Activated CD4-positive, alpha-beta memory T cell treated with anti-CD3 and anti-CD28 coated beads for 36 hours (primary cell): ENCODE data around the gene HTRA3. TPM values are rescaled to one million over a fixed set of nuclear protein-coding genes. Genes with fewer than 3 reads are reported as not detected.

Source experiments
- CTCF ChIA-PET: fragments of 350-600 bp; sonication (Branson Sonifier 250); formaldehyde crosslinking; loops from one replicate; lab custom pipeline; 2021; ENCODE audit warnings: antibody characterized with exemption, inconsistent platforms; lab: Charles Lee
- POLR2A ChIA-PET: fragments of 350-600 bp; sonication (Branson Sonifier 250); formaldehyde crosslinking; loops from one replicate; lab custom pipeline; 2021; ENCODE audit warnings: antibody characterized with exemption; lab: Charles Lee
- DNase-seq: peaks from one replicate; pipeline ENCODE4 v3.0.0-alpha.2; 2020
- H3K27ac Mint-ChIP-seq: one replicate; pipeline ENCODE4 v1.8.0; 2021; ENCODE audit warnings: mixed read lengths
- H3K27me3 Mint-ChIP-seq: one replicate; pipeline ENCODE4 v1.8.0; 2021; ENCODE audit warnings: mixed read lengths
- H3K36me3 Mint-ChIP-seq: one replicate; pipeline ENCODE4 v1.8.0; 2021; ENCODE audit warnings: mixed read lengths
- H3K4me1 Mint-ChIP-seq: one replicate; pipeline ENCODE4 v1.8.0; 2021; ENCODE audit warnings: low read depth, mixed read lengths
- H3K4me3 Mint-ChIP-seq: one replicate; pipeline ENCODE4 v1.8.0; 2021; ENCODE audit warnings: mild to moderate bottlenecking, mixed read lengths
- H3K9me3 Mint-ChIP-seq: one replicate; pipeline ENCODE4 v1.8.0; 2021; ENCODE audit warnings: mixed read lengths
- intact Hi-C: fragments of 100-400 bp; cut with micrococcal nuclease; formaldehyde crosslinking; loops from one replicate; pipeline ENCODE4 v1.15.1; 2023
- total RNA-seq, 2 experiments: library from RNA; stranded (reverse); gene quantifications; one replicate each; pipeline ENCODE4 v1.2.3, GENCODE V29; 2021

HTRA3 gene
- total RNA-seq, 2 experiments from 2014 or later, result not detected

DNA sequence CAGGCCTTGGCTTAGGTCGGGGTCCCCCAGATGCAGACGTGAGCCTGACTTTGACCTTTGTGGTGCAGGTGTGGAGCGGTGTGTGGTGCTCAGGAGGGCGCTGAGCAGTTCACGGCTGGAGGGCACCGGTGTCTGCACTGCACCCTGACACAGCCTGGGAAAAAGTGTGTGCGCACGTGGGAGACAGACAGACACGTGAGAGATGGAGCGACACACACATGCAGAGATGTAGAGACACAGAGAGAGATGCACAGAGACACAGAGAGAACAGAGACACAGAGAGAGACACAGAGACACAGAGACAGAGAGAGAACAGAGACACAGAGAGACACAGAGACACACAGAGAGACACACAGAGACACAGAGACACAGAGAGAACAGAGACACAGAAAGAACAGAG lies 6.2 kb upstream of the HTRA3 start:
- H3K4me3 Mint-ChIP-seq, result no peak overlapping the region
- peaks cover 7% of the 10 kb centered on the region for H3K27me3 Mint-ChIP-seq
- no peaks in the 10 kb centered on the region for H3K36me3 Mint-ChIP-seq
- ChIA-PET CTCF (no interaction called here), POLR2A (no interaction called here)
- H3K9me3 Mint-ChIP-seq, result no peaks in the 10 kb centered on the region
- H3K4me1 Mint-ChIP-seq, result no peaks in the 10 kb centered on the region
- no peak for DNase-seq
- intact Hi-C loops, result no loop called here
- no peak overlapping the region for H3K27ac Mint-ChIP-seq

DNA sequence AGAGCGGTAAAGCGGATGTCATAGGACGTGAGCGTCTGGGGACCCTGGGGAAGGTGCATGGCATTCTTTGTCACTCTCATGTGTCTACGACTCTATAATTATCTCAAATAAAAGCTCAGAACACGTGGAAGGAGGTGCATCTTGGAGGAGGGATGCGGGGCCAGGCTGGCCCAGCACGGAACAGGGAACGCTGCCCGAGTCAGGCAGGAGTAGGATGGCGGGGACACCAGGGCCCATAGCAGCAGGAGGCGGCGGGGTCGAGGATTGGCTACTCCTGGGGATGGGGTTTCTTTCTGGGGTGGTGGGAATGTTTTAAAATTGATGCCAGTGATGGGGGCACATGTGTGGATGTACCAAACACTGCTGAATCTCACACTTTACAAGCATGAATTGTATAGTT lies 5.4 kb upstream of the HTRA3 start:
- Mint-ChIP-seq H3K27ac (no peak overlapping the region), H3K36me3 (no peaks in the 10 kb centered on the region), H3K9me3 (no peaks in the 10 kb centered on the region), H3K4me3 (no peak overlapping the region), H3K27me3 (peaks cover 15% of the 10 kb centered on the region), H3K4me1 (no peaks in the 10 kb centered on the region)
- intact Hi-C loops, result no loop called here
- ChIA-PET POLR2A (no interaction called here), CTCF (no interaction called here)
- DNase-seq, result no peak

DNA sequence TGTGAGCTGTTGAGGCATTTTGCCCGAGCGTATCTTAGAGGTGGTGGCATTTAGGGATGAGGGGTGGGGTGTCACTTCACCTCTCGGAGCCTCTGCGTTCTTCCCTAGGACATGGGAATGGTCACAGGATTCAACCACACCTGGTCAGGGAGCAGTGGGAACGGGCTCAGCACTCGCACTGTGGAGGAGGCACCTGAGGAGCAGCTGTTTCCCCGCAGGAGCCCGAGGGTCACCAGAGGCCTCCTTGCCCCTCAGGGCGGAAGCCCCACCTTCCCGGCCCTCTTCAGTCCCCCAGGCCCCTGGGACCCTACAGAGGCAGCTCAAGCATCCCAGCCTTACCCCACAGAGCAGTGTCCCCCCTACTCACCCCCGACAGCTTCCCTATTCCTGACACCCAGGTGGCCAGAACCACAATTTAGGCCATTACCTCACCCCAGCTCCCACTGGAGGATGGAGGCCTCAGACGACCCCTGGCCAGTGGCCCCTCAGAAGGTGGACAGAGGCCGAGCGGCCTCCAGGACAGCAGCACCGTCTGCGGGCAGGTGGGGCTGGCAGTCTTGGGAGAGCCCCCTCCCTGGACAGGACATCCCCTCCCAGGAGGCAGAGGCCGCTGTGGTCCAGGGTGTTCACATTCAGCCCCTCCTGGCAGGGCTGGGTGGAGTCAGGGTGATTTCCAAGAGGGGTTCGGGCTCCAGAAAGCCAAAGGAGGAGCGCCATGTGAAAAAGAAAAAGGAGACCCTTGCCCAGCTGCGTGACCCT lies 4.2 kb upstream of the HTRA3 start:
- no peak overlapping the region for H3K4me3 Mint-ChIP-seq

DNA sequence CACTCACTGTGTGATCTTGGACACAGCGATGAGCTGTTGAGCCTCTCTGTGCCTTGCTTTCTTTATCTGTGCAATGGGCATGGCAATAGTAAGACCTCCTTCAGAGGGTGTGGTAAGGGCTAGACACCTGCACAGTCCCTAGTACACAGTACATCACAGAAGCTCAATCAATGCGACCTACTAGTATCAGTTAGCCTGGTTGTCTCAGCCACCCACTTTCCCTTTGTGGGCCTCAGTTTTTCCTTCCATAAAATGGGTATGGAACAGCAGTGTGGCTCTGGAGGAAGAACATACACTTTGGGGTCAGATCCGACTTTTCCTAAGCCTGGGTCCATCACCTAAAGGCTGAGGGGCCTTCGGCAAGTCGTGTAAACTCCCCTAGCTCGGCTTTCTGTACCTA lies 3.5 kb upstream of the HTRA3 start:
- Mint-ChIP-seq H3K36me3 (no peaks in the 10 kb centered on the region), H3K4me1 (no peaks in the 10 kb centered on the region), H3K27ac (no peak overlapping the region), H3K27me3 (peaks cover 23% of the 10 kb centered on the region), H3K9me3 (no peaks in the 10 kb centered on the region), H3K4me3 (no peak overlapping the region)
- intact Hi-C loops, result no loop called here
- no peak for DNase-seq
- CTCF ChIA-PET, result interaction anchor here (1.0 to 2.7 kb wide), 4 partner anchors 23 to 152 kb away, joined by 3 to 8 read pairs (median 4); no protein-coding TSS in a partner anchor
- POLR2A ChIA-PET, result no interaction called here

More for the DNA sequence above, 4.2 kb upstream of the HTRA3 start:
- no peaks in the 10 kb centered on the region for H3K9me3 Mint-ChIP-seq
- no peaks in the 10 kb centered on the region for H3K4me1 Mint-ChIP-seq
- H3K27ac Mint-ChIP-seq, result no peak overlapping the region
- peaks cover 16% of the 10 kb centered on the region for H3K27me3 Mint-ChIP-seq
- DNase-seq, result no peak
- H3K36me3 Mint-ChIP-seq, result no peaks in the 10 kb centered on the region
- CTCF ChIA-PET, result interaction anchor here (2.7 kb wide), 1 partner anchor 138 kb away, joined by 8 read pairs; no protein-coding TSS in a partner anchor
- POLR2A ChIA-PET, result no interaction called here
- intact Hi-C loops, result no loop called here

DNA sequence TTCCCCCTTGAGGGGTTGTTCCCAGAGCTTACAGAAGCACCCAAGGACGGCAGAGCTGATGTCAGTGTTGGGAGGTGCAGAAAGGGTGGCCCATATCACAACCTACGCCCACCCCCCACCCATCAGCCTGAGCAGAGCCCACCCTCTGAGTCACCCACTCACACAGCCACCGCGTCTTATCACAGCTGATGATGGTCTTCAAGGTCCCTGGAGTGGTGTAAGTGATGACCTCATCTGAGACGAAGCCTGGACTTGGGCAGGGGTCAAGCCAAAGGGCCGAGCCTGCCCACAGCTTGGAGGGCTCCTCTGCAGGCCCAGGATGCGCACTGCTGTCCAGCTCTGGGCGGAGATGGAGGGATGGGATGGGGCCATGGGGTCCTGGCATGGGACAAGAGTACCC lies 3.0 kb upstream of the HTRA3 start:
- Mint-ChIP-seq H3K36me3 (no peaks in the 10 kb centered on the region), H3K4me1 (no peaks in the 10 kb centered on the region), H3K9me3 (no peaks in the 10 kb centered on the region), H3K4me3 (no peak overlapping the region), H3K27me3 (peaks cover 25% of the 10 kb centered on the region), H3K27ac (no peak overlapping the region)
- CTCF ChIA-PET, result interaction anchor here (1.0 to 2.7 kb wide), 7 partner anchors 24 to 151 kb away, joined by 3 to 8 read pairs (median 3); no protein-coding TSS in a partner anchor
- intact Hi-C loops, result no loop called here
- no peak for DNase-seq
- POLR2A ChIA-PET, result no interaction called here

DNA sequence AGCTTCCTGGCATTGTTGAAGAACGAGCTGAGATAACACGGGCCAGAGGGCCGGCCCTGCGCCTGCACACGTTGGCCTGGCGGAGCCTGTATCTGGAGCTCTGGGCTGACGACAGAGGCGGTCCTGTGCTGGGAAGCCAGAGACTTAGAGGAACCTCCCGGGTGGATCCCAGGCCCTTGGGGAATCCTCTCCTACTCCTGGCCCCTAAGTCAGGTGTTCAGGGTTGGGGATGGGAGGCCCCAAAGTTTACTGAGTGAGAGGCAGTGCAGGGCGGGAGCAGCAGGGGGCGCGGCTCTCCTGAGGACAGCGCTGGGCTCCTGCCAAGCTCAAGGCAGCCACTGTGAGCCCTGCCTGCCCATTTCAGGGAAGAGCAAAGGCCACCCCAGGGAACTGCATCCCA lies 2.5 kb upstream of the HTRA3 start:
- no peak overlapping the region for H3K27ac Mint-ChIP-seq
- H3K9me3 Mint-ChIP-seq, result no peaks in the 10 kb centered on the region
- intact Hi-C loops, result loop anchor here (1.0 kb wide), 2 partner anchors 25 to 136 kb away; no protein-coding TSS in a partner anchor
- no peak overlapping the region for H3K4me3 Mint-ChIP-seq
- no peaks in the 10 kb centered on the region for H3K4me1 Mint-ChIP-seq
- H3K27me3 Mint-ChIP-seq, result peaks cover 29% of the 10 kb centered on the region
- DNase-seq, result peak; percentile 58
- no peaks in the 10 kb centered on the region for H3K36me3 Mint-ChIP-seq
- ChIA-PET POLR2A (no interaction called here), CTCF (interaction anchor here (0.7 to 2.7 kb wide), 10 partner anchors 9 to 332 kb away, joined by 3 to 8 read pairs (median 3); no protein-coding TSS in a partner anchor)

GRCh38 chr4:8268211-8268610 lies 1.3 kb upstream of the HTRA3 start:
- DNase-seq, result no peak
- H3K27me3 Mint-ChIP-seq, result peaks cover 34% of the 10 kb centered on the region
- H3K4me3 Mint-ChIP-seq, result no peak overlapping the region
- no peaks in the 10 kb centered on the region for H3K36me3 Mint-ChIP-seq
- no peaks in the 10 kb centered on the region for H3K4me1 Mint-ChIP-seq
- no peak overlapping the region for H3K27ac Mint-ChIP-seq
- no peaks in the 10 kb centered on the region for H3K9me3 Mint-ChIP-seq
- intact Hi-C loops, result no loop called here
- POLR2A ChIA-PET, result no interaction called here
- CTCF ChIA-PET, result interaction anchor here (0.7 to 2.7 kb wide), 4 partner anchors 10 to 135 kb away, joined by 3 to 8 read pairs (median 4); no protein-coding TSS in a partner anchor

- Mint-ChIP-seq H3K36me3 (no peaks in the 10 kb centered on the region), H3K9me3 (no peaks in the 10 kb centered on the region), H3K27me3 (peaks cover 34% of the 10 kb centered on the region), H3K27ac (no peak overlapping the region), H3K4me1 (no peaks in the 10 kb centered on the region), H3K4me3 (no peak overlapping the region)
- ChIA-PET POLR2A (no interaction called here), CTCF (no interaction called here)
- DNase-seq, result no peak
- intact Hi-C loops, result no loop called here
Measured at GRCh38 chr4:8268901-8269534, 536 bp upstream of the HTRA3 start.

DNA sequence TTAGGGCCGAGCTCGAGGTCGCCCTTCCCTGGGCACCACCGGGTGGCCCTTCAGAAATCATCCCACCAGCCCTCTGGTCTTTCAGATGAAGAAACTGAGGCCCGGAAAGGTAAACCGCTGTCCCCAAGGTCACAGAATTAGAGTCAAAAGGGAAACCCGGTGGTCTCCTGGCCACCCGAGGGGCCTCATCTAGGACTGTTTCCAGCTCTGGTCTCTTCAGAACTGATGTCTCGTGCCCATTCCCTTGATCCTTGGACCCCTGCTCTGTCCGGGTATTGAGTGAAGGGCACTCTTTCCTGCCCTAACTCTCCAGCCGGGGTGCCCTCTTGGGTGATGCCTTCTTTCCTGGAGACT lies 841 bp downstream of the HTRA3 start:
- no peaks in the 10 kb centered on the region for H3K4me1 Mint-ChIP-seq
- intact Hi-C loops, result no loop called here
- H3K36me3 Mint-ChIP-seq, result no peaks in the 10 kb centered on the region
- no peak for DNase-seq
- H3K9me3 Mint-ChIP-seq, result no peaks in the 10 kb centered on the region
- no peak overlapping the region for H3K4me3 Mint-ChIP-seq
- no peak overlapping the region for H3K27ac Mint-ChIP-seq
- H3K27me3 Mint-ChIP-seq, result peaks cover 34% of the 10 kb centered on the region
- CTCF ChIA-PET, result no interaction called here
- POLR2A ChIA-PET, result no interaction called here

DNA sequence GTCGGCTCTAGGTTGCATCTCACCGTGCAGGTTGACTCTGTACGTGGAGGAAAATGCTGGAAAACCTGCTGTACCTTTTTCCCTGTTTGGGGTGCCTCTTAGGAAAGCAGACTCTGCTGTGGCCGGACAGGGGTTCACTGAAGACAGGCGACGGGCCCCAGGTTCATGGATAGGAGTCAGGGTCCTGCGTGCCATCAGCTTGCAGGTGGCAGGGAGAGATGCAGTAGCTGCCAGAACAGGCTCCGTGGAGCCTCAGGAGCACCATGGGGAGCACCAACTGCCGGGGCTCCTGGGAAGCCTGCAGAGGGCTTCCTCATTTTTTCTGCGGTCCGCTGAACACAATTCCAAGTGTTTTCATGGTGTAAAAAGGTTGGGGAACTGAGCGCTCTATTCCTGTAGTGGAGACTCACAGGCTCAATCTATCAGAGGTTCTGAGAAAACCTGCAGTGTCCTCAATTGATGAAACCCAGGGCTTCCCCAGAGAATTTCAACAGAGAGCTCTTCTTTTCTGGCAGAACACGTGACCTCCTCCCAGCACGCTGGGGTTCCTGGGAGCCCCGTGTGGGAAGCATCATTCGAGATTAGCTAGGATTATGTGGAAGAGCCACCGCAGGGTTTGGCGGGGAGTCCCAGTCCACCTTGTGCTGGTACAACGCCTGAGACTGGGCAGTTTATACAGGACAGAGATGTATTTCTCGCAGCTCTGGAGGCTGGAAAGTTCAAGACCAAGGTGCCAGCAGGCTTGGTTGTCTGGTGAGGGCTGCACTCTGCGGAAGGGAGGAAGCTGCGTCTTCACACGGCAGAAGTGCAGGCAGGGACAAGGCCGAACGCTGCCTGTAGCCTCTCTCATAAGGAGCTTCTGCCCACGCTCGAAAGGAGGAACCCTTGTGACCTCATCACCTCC lies 1.6 kb downstream of the HTRA3 start:
- Mint-ChIP-seq H3K36me3 (no peaks in the 10 kb centered on the region), H3K9me3 (no peaks in the 10 kb centered on the region), H3K27ac (no peak overlapping the region), H3K27me3 (peaks cover 33% of the 10 kb centered on the region), H3K4me3 (no peak overlapping the region), H3K4me1 (no peaks in the 10 kb centered on the region)
- ChIA-PET POLR2A (no interaction called here), CTCF (interaction anchor here (0.6 kb wide), 1 partner anchor 302 kb away, joined by 3 read pairs; no protein-coding TSS in a partner anchor)
- no peak for DNase-seq
- intact Hi-C loops, result no loop called here

DNA sequence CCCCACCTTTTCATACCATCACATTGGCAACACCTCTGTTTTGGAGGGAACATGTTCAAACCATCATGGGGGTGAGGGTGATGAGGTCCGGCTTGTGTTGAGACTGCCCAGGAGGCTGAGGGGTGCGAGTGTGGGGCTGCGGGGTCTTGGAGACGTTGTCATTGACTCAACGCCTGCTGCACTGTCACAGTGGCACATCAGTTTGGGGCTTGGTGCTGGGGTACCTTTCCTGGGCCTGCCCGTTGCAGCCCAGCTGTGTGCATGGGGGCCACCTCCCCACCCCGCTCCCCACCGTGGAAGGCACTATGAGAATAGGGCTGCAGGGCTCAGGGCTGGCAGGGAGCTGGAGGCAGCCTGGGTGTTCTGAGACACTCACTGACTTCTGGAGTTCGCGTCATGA lies 2.3 kb downstream of the HTRA3 start:
- ChIA-PET POLR2A (no interaction called here), CTCF (interaction anchor here (0.6 kb wide), 1 partner anchor 301 kb away, joined by 3 read pairs; no protein-coding TSS in a partner anchor)
- no peaks in the 10 kb centered on the region for H3K36me3 Mint-ChIP-seq
- H3K27me3 Mint-ChIP-seq, result peaks cover 33% of the 10 kb centered on the region
- no peak overlapping the region for H3K27ac Mint-ChIP-seq
- H3K4me1 Mint-ChIP-seq, result no peaks in the 10 kb centered on the region
- no peak for DNase-seq
- intact Hi-C loops, result no loop called here
- no peak overlapping the region for H3K4me3 Mint-ChIP-seq
- no peaks in the 10 kb centered on the region for H3K9me3 Mint-ChIP-seq
